Thyroid gland (tissue), 4 donors: ENCODE results near the gene KASH5.

Experiments
- CTCF ChIP-seq, 6 experiments: fragments of 200-600 bp in 3 of 6; fragments of 450-650 bp in 3 of 6; sonication (generic) in 3 of 6; IDR thresholded peaks; one replicate each; pipeline ENCODE4 v1.5.1; 2016 to 2019; ENCODE audit warnings: antibody characterized with exemption in 6 of 6, mild to moderate bottlenecking in 2 of 6, inconsistent platforms in 1 of 6, moderate library complexity in 1 of 6
- POLR2A ChIP-seq, 2 donors: fragments of 450-650 bp; IDR thresholded peaks; one replicate each; pipeline ENCODE4 v1.6.1; 2017; ENCODE audit warnings: antibody characterized with exemption in 2 of 2, mild to moderate bottlenecking in 2 of 2, moderate library complexity in 1 of 2

GRCh38 chr19:49408816-49409440 is 20.9 kb downstream of the KASH5 start:
- TF ChIP-seq CTCF (IDR thresholded peaks at IDR 0.05) (no peak), POLR2A (IDR thresholded peaks at IDR 0.05) (no peak)
